GM20431 (cell line): ENCODE measurements around the gene GIGYF1.

Source experiments
- in situ Hi-C: fragments of 300-500 bp; cut with MseI, MboI; formaldehyde crosslinking; loops from one replicate; pipeline ENCODE4 v1.15.0; 2020; ENCODE audit warnings: low sequenced_read_pairs; ENCODE audit not compliant: unreplicated experiment

The GIGYF1 gene

GRCh38 chr7:100649826-100650565 is 44.1 kb downstream of the GIGYF1 start:
- in situ Hi-C loops: no loop called here

DNA sequence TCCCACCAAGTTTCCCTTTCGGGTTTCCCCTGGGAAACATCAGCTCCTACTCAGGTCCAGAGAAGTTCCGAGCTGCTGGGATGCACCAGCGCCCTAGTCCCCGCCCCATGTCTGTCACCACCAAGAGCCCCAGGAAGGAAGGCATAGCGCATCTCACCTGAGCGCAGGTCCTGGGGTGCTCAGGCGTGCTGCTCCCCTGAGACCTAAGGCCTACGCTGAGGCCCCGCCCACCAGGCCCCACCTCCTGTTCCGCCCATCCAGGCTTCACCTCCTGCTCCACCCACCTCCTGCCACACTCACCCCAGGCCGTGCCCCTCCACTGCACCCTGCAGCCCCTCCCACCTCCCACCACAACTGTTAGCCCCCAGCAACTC is 51.5 kb downstream of the GIGYF1 start:
- in situ Hi-C loops: no loop called here

- in situ Hi-C loops: no loop called here
Measured at GRCh38 chr7:100641860-100642533, 52.1 kb downstream of the GIGYF1 start.

GRCh38 chr7:100641463-100641859 is 52.6 kb downstream of the GIGYF1 start, which contains the start of gene TFR2:
Gene TFR2, minus strand, starts transcription at chr7:100641552. Its CDS starts 43 bp downstream, at chr7:100641509.
- in situ Hi-C loops: no loop called here

DNA sequence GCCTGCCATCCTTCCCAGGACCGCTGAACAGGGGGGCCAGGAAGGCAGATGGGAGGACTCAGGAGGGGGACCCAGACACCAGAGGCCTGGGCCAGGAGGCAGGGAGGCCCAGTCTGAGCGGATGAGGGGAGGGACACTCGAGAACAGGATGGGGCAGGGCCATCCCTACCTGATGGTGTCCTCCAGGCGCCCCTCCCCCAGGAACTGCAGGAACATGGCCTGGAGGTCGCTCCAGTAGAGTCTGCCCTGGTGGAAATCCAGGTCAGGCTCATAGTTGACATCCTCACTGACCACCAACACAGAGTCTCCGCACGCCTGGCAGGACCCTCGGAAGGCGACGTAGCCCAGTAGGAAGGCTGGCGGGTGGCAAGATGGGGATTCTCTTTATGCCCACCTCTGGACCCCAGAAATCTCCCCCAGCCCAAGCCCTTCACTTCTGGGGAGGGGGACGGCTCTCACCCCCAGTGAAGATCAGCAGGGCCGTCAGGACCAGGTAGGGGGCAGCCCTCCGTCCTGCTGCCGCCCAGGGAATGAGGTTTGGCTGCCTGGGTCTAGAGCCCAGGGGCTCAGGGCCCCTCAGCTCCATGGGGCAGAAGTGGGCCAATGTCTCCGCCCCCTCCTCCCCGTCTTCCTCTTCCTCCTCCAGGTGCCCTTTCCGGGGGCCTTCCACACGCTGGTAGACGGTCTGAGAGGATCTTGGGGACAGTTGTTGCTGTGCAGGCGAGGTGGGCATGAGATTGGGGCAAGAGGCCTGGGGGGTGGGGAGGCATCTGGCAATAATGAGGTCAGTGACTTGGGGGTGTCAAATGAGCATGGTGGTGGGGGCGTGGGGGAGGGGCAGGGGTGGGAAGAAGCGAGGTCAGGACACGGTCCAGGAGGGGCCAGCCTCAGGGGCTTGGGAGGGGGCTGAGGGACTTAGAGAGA is 53.3 kb downstream of the GIGYF1 start:
- in situ Hi-C loops: no loop called here

DNA sequence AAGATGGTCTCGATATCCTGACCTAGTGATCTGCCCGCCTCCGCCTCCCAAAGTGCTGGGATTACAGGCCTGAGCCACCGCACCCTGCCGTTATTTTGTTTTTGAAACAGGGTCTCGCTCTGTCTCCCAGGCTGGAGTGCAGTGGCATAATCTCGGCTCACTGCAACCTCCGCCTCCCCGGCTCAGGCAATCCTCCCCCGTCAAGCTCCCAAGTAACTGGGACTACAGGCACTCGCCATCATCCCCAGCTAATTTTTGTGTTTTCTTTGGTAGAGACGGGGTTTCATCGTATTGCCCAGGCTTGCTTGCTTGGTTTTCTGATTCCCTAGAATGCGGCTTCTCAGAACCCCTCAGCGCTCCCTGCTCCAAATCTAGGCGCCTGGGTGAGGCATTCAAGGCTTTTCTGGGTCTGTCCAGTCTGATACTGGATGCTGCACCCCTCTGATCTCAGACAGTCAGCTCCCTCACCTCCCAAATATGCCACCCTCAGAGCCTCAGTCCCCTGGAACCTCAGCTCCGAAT is 54.0 kb downstream of the GIGYF1 start:
- in situ Hi-C loops: no loop called here

DNA sequence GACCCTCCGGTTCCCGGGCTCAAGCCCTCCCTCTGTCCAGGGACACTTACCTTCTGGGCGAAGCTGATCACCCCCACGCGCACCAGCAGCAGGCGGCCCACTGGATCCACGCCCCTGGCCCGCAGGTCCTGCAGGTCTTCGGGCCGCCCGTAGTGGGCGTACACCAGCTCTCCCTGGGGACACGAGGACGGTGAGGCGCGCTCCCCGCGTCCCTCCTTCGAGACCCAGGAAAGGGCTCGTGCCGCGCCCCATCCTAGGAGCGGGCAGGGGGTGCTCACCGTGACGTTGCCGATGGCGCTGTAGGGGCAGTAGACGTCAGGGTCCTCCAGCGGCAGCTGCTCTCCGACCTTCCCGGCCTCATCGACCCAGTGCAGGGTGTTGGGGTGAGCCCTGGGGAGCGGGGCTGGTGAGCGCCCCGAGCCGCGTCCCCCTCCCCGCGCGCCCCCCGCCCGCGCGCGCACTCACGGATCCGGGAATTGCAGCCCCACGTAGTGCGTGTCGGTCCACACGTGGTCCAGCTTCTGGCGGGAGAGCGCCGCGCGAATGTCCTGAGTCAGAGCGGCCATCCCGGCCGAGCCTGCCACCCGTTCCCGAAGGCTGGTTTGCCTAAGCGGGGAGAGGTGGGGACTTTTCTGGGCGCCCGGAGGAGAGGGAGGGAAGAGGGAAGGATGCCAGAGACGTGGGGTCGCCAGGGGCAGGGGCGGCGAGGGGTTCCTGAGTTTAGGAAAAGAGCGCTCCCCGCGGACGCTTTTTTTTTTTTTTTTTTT is 60.9 kb downstream of the GIGYF1 start:
- in situ Hi-C loops: no loop called here

GRCh38 chr7:100630066-100630465 is 64.0 kb downstream of the GIGYF1 start:
- in situ Hi-C loops: no loop called here
